ENCODE data around the gene PARP12.

The PARP12 gene

DNA sequence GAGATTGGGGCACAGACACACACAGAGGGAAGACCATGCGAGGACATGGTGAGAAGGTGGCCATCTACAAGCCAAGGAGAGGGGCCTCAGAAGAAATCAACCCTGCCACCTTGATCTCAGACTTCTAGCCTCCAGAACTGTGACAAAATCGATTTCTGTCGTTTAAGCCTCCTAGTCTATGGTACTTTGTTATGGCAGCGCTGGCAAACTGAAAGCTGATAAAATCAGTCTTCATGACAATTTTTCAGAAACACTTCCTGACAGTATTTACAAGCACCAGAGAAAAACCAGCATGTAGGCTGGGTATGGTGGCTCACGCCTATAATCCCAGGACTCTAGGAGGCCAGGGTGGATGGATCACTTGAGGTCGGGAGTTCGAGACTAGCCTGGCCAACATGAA, 4.2 kb downstream of the PARP12 start:
- DNase-seq = no peak

DNA sequence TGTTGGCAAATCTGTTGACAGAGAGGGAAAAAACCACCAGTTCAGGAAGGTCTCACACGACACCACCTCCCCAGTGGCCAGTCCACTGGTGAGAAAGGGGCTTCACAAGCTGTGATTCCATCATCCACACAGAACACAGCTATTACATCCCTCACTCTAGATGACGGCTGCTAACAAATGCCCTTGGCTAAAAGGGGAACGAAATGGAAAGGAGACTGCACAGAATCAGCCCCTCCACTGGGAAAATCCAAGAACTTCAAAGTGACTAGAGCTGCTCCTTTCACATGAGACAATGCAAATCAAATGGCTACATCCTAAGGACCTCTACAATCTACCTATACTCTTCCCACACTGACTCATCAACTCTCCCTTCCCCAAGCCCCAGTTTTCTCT, 5.6 kb downstream of the PARP12 start:
- no peak for DNase-seq

DNA sequence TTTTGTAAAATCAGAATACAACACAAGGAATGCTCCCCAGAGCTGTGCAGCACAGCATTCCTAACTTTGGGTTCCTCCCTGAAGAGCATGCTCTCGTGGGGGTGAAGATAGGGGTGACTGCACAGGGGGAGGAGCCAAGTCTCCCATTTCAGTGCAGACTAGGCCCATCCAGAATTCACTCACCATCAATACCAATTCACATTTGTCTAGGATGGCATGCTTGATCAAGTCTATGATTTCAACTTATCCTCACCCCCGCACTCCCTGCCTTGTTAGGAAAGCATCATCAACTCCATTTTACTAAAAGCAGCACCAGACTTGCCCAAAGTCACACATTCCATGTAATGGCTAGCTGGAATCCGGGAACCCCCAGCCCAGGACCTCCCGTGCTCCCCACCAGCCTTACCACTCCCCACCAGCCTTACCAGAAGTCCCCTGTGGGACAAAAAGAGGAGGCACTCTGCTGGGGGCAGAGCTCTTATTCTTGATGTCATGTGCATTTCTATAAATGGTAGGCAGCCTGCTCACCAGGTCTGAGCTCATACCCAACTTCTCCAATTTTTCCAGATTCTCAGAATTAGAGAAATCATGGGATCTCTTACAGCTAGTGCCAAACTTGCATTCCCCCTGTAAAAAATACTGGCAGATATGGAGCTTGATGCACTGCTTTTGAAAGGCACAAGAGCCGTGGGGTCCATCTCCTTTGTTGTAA, 6.2 kb downstream of the PARP12 start:
- DNase-seq = no peak

DNA sequence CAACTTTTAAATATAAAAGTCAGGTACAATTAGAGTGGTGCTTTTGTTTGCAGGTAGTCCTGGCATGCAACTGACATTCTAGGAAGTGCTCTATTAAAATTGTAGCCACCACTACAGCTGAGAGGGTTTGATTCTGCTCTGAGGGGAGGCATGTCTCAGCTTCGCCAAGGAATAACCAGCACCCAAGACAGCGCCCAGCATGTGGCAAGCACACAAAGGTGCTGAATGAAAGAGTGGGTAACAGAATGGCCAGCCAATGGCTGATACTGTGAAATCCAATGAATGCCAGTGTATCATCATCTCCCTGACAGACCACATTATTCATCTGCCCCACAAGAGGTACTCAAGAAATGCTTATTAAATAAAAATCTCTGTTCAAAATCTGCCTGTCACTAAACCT, 6.9 kb downstream of the PARP12 start:
- DNase-seq = no peak

DNA sequence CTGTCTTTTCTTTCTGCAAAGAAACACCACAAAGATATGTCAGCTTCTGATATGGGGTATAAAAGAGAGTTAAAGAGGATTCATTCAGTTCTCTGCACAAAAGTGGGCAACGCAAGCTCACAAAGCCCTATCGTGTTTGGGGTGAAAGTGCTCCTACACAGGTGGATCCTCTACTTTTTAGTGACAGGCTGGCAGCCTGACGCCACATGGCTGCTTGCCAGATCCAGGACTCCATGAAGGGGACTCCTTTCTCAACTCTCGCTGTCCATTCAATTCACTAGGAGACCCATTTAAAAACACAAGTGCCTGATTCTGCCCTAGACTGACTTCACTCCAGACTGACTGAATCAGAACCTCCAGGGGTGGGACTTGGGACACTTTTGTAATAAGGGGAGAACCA, 8.0 kb downstream of the PARP12 start:
- no peak for DNase-seq

DNA sequence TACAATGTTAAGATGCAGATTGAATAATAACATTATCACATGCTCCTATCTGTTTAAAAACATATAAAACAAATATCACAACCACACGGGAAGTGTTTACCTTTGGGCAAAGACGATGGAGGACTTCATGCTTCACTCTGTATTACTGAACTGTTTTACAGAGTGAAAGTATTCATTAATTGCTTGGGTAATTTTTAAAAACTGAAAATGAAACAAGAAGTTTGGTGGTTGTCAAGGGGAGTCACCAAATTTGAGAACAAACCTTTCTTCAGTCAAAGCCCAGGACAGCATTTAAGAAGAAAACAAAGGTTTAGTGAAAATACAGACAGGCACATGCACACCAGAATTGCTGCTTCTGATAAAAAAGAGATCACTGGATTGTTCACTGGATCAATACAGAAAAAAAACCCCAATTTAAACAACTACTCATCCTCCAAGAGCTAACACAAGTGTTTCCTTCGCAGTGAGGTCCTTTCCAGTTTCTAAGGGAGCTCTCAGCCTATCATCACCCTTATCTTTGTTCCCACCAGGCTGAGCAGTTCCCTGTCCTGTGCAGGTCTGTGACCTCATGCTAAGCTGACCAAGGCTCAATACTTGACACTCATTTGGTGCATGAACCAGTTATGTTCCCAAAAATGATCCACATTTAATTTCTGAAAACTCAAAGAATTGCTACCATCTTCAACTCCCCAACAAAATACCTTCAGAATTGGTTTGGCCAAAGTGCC, 8.8 kb downstream of the PARP12 start:
- DNase-seq = no peak

DNA sequence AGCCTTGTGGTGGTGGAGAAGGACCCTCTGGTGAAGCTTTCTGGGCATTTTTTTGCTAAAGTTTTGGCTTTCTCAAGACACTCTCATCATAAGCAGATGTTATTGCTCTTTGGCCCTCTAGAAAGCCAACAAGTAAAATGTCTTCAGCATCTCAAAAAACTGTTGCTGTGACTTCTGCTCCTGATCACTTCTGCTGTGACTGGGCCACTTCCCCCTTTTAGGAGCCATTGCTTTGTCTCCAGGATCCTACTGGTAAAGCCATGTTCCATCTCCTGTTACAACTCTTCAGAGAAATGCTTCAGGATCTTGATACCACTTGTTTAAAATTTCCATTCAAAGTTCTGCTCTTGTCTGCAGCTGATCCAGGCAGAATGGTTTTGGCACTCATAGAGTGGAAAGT, 10.9 kb downstream of the PARP12 start:
- no peak for DNase-seq

DNA sequence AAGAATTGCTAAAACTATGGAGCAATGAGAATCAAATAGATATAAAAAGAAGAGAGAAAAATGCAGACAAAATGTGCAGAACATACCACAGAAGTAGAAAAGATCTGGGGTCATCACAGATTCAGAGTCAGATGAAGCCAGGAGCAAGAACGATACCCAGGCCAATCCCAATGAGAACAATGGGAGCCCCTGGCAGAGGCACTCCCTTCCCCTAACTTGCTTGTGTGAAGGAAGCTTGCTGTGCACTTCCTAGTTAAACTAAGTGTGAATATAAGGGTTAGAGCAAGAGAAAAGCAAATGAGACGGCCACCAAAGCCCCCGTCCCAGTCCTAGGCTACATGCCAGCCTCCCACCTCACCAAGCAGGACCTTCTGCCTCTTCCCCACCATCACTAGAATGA, 12.7 kb downstream of the PARP12 start:
- DNase-seq = no peak

DNA sequence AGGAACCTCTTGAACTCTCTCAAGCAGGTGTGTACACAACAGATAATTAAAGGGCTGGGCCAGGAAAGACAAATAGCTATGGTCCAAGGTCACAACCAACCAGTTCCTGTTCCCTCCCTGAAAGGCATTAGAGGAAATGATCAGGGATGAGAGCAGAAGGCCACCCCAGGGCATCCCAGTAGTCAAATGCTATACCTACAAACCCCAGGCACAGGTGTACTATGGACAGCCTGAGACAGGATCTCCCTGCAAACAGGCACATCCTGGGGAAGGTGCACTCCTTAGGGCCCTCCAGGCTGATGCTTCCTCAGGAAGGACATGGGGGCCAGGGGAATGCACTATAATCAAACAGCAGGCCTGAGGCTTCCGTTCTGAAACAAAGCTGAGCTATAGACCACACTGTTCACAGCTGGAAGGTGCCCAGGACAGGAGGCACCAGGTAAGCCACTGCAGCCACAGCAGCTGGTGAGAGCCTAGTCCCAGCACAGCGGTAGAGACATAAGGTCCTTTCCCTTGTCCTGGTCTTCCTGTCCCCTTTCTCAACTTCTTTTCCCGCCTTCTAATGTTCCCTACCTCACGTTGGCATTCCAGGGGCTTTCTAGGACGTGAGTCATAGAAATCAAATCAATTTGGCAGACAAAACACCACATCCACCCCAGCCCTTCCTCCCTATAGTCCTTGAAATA, 13.3 kb downstream of the PARP12 start:
- DNase-seq = no peak

DNA sequence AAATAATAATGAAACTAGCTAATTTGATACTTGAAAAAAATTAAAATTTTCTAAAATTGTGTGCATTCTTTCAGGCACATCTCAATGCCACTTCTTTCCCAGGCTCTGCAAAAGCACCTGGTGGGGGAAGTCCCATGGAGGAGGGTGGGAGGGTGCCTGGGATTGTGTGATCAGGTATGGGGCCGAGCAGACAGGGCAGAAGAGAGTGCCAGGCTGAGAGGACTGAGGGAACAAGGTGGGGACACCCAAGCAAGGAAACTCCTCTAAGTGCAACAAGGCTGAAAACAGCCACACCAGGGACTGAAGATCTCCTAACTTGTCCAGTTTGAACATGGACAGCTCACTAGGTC, 13.8 kb downstream of the PARP12 start:
- DNase-seq = no peak

DNA sequence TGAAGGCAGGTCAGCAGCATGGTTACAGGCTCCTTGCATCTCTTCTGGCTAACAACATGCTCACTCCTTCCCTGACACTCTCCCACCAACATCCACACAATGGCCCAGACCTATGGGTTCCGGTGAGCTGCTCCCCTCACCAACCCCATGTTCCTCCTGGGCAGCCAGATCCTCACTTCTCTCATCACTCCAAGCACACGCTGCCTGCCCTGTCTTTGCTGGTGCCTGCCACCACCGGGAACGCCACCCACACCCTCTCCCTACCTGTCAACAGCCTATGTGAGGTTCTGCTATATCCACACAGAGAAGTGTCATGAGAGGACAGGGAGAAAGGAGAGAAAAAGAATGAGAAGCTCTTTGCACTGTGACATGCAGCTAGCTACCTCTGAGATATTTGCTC, 14.6 kb downstream of the PARP12 start:
- no peak for DNase-seq

DNA sequence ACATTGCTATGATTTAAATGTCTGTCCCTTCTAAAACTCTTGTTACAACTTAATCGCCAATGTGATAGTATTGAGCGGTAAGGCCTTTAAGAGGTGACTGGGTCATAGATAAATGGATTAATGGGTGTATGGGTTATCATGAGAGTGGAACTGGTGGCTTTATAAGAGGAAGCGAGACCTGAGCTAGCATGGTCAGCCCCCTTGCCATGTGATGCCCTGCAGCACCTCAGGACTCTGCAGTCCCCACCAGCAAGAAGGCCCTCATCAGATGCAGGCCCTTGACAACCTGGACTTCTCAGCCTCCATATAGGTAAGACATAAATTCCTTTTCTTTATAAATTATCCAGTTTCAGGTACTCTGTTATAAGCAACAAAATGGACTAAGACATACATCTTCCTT, 15.6 kb downstream of the PARP12 start:
- DNase-seq = no peak

DNA sequence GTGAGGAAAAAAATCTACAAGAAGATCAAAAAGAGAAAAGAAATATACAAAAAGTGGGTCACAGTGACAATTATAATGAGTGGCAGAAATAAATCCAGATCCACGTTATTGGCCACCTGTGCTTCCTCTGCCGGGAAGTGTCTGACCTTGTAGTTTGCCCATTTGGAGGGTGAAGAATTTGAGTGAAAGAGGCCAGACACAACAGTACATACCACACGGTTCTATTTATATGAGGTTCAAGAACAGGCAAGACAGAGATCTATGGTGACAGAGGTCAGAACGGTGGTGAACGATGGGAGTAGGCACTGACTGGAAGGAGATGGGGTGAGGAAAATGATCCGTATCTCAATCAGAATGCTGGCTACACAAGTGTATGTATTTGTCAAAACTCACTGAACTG, 17.1 kb downstream of the PARP12 start:
- DNase-seq = no peak

DNA sequence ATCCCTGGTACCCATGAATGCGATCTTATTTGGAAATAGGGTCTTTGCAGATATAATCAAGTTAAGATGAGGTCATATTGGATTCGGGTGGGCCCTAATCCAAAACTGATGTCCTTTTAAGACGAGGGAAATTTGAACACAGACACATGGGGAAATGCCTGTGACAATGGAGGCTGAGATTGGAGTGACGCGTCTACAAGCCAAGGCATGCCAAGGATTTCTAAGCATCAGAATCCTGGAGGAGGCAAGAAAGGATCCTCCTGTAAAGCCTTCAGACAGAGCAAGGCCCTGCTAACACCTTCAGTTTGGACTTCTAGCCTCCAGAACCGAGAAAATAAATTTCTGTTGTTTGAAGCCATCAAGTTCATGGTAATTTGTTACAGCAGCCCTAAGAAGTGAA, 18.5 kb downstream of the PARP12 start:
- no peak for DNase-seq

DNA sequence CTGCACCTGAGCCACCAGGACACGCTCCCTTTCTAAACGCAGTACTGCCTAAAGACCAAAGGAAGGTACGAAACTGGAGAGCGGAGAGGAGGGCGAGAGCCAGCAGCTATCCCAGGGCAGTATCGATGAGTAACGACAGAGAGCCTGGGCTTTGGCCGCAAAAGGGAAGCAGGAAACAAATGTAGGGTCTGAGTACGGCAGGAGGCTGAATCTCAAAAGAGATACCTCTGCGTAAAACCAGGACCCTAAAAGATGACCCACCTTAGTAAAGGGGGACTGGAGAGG, 20.4 kb downstream of the PARP12 start:
- DNase-seq = no peak

DNA sequence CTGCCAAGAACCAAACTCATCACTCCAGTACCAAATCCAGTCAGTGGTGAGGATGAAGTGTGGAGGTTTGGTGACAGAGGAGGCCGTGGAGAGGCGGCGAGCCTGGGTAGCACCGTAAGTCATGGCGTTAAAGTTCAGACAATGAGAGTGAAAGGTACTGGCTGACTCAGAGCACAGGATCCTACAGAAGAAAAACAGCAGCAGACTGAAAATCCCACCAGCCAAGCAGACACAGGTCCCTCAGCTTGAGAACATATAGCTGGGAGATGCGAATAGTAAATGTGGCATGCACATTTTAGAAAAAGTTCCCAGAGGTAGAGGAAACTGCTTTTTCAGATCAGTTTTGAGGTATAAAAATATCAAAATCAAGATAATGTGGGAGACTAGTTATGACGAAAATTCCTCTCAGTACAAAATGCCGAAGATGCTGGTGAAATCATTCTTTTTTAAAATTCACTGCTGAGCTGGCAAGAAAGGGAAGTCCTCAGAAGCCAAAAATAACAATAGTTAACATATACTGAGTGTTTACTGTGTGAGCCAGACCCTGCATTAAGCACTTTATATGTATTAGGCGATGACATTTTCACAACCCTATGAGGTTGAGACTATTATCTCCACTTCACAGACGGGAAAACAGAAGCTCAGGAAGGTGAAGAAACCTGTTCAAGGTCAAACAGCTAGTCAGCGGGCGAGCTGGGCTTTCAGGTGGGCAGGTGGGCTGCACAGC, 20.9 kb downstream of the PARP12 start:
- no peak for DNase-seq

DNA sequence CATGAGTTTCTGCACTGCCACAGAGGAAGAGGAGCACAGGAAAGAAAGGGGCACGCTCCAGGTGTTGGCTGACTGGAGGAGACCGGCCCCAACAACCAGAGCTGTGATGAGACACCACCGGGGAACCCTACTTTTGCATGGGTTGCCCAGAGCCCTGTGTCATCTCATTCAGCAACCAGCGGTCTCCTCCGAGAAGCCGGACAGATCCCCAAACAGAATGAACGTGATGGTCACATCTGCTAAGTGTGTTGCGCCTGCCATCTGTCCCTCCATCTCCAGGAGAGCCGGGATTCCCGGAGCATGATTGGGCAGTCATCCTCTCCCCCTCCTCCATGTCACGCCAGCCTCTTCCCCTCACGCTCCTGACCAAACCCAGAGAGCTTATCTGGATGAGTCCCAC, 22.9 kb downstream of the PARP12 start:
- no peak for DNase-seq

DNA sequence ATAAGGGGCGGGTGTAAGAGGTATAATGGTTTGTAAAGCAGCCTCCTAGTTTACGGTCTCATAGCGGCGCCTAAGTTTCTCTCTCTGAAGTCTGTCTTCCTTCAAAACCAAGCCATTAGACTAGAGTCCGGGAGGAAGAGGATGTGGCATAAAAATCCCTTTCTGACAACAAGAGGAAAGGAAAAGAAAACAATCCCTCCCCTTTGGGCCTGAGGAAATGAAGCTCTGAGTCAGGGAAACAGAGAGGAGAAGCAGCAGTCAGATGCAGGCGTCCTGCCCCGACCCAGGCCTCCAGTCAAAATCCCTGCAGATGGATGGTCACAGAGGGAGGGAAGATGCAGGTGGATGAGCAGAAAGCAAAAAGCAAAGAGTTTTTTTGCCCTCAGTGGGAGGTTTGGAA, 23.7 kb downstream of the PARP12 start:
- no peak for DNase-seq

DNA sequence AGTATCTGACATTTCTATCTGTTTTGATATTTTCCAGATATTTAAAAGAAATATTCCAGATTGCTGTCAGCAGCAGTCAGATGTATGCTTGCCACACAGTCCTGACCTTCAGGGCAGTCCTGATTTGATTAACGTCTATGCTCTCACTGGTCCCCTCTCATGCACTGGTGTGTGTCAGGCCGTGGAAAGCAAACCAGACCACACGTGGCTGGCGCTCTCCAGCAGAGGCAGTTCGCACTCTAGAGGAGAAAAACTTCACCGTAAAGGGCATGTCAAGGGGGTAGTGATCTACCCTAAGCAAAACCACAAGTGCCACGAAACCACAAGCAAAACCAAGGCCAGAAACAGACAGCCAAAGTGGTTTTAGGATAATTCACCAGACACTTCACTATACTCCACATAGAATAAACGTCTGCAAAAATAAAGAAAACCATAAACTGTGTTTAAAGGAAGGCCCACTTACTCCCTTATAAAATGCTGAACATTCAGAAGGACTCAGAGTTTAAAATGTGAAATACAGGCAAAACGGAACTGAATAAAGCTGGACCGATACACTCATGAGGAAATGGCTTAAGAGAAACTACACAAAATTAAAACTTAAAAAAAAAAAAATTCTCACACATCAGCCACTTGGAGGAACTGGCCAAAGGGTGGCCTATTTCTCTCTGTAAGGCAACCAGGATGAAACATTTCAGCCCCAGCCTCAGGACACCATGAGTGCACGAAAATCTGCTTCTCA, 26.4 kb downstream of the PARP12 start:
- DNase-seq = no peak

DNA sequence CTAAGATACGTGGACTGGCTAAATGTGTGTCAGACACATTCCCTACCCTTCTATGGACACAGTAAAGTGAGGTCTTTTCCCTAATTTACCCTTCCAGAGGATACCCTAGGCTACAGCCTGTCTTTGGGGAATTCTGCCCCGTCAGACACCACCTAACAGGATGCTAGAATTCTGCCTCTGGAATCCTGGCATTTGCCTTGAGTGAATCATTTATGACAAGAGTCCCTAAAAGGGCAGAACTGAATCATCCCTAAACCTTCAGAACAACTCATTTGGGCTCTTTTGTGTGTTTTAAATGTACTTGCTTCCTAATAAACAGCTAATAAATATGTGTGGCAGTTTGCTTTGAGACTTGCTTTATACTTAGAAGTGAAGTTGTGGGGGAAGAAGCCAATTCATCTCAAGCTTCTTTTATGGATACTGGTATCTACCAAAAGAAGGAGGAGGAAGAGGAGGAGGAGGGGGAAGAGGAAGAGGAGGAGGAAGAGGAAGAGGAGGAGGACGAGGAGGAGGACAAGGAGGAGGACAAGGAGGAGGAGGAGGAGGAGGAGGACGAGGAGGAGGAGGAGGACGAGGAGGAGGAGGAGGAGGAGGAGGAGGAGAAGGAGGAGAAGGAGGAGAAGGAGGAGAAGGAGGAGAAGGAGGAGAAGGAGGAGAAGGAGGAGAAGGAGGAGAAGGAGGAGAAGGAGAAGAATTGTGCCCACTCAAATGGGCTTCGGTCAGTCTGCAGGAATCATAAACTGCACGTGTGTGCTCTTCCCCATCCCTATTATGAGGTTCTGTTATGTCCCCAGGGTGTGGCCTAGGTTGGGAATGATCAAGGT, 27.1 kb downstream of the PARP12 start:
- no peak for DNase-seq

DNA sequence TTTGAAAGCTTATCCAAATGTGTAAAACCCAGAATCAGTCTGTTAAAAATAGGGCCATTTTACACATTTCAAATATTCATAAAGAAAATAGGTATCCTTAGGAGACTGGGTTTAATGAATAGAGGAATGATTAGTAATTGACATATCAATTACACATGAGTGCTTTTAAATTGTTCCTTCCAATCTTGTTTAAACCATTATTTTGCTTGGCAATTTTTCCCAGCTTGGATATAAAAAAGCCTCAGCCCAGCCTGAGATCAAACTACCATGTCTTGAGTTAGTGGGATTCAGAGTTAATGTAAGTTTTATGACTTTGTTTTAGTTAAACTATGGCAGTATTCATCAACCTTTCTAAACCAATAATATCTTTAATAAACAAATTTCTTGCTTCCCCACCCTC, 28.3 kb downstream of the PARP12 start:
- DNase-seq = no peak

DNA sequence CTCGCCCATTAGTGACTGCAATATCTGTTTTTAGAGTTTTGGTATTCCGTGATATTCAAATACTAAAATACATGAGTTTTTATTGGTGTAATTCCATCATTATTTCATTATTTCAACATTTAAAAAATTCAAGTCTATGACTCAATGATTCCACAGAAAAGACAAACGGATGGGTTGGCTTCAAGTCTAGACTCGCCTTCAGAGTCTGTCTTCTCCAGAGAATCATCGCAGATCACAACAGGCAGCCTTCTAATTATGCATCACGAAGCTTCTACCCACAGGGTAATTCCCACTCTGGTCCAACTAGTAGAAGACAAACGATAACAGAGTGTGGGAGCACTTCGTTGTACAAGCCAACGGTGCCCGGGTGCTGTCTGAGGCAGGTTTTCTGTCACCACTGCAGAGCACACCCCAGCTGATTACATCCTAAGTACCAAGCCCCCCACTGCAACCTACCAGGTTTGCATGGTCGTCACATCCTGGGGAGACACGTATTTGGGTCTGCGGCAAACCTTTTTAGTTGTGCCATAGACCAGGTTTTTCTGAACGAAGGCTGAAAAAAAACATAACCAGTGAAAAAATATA, 28.9 kb downstream of the PARP12 start:
- no peak for DNase-seq

Data from effector CD4-positive, alpha-beta T cell (primary cell).